Measurements from ENCODE around the gene PLEKHA8.
A peak's percentile ranks its signal among the peaks of the same experiment; 100 is the strongest.

PLEKHA8 gene

DNA sequence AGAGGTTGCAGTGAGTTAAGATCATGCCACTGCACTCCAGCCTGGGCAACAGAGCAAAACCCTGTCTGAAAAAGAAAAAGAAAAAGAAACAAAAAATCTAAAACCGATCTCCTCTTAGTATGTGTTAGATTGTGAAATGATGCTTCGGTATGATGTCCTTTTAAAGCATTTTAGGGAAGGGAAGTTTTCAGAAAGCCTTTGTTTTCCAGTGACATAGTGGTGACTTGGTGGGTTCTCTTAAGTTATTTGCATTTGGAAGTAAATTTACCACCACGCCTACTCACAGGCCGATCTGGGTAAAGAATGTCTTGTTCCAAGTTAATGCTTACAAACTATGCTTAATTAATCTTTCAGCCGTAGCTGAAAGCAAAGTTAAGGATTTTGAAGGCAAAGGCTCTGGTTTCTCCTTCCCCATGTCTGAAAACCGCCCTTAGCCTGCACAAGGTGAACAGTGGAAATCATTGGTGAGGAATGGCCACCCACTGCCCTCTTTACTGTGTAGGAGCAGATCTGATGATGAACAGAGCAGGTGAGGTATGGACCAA is 117.3 kb downstream of the PLEKHA8 start:
- DNase-seq (ENCODE audit: low spot score), result no peak

DNA sequence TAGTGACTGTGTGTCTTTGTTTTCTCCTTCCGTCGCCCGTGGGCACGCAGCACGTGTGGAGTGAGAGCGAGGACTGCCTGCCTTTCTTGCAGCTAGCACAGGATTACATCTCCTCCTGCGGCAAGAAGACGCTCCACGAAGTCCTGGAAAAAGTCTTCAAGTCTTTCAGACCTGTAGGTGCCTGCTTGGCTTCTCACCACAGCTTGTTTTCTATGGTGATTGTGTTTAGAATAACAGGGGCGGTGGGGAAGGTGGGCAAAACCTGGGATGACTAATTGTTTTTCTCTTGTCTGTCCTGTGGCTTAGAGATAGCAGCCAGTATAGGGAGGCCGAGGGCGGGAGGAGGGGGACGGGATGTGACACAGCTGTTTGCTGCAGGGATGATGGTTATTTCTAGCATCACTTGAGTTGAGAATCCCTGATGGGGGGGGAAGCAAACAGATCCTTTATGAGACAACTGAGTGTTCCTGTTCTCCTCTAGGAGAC is 118.0 kb downstream of the PLEKHA8 start:
- no peak for DNase-seq (ENCODE audit: low spot score)

DNA sequence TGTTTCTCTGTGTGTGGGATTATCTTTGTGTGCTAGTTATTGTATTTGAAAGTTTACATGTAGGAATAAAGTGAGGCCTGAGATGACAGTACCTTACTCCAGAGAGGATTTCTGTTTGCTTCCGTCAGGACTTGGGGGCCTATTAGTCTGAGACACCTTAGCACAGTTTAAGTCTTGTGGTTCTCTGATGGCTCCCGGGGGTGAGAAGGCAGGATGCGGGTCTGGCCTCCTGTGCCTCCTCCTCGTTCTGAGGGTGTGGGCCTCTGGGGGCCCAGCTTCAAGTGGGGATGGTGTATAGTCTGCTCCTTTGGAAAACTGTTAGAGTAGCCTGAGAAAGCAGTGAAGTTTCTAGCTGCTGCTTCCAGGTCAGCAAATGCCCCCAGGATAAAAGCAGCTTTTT is 119.0 kb downstream of the PLEKHA8 start:
- DNase-seq (ENCODE audit: low spot score), result no peak

DNA sequence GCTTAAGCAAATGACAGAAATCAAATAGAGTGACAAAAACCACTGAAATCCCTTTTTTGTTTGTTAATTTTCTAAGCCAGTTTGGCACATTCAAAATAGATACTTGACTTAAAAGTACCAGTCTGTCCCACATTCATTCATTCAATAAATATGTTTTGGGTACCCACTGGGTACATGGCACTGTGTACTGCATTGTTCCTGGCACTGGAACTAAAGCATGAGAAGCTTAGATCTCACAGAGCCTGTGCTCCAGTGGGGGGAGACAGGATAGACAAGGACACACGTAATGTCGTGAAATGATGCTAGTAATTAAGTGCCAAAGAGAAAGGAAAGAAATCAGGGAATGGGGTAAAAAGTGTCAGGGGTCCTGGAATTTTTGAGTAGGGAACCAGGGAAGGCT is 119.6 kb downstream of the PLEKHA8 start:
- no peak for DNase-seq (ENCODE audit: low spot score)

DNA sequence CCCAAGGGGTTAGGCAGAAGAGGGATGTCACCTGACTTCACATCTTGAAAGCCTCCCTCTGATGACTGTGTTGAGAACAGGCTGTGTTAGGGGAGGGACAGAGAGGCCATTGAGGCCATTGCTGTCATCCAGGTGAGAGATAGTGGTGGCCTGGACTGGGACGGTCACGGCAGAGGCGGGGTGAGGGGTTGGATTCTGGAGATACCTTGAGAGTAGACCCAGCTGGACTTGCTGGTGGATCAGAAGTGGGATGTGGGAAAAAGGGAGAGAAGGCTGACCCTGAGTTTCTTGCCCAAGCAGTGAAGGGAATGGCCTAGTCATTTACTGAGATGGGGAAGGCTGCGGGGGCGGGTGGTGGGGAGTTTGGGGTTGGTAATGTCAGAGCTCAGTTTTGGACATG is 120.2 kb downstream of the PLEKHA8 start:
- no peak for DNase-seq (ENCODE audit: low spot score)

DNA sequence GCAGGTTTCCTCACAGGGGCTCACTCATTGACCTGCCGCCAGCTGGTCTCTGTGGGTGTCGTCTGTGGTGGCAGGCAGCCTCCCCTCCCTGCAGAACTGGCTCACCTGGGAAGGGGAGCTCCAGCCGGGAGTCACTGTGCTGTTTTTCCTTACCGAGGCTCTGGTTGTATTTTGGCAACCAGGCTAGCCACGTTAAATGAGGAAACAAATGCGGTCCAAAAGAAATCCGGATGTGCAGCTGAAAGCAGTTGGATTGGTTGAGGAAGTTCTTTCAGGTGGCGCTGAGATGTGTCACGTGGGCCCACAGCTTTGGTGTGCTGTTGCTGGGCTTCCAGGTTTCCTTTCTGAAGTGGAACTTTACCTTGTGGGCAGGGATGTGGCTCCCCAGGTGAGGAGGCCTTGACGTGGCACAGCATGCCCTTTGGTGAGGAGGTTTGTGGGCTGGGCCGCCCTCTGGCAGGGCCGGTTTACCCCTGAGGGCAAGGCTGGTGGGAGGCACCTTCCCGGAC is 120.8 kb downstream of the PLEKHA8 start:
- no peak for DNase-seq (ENCODE audit: low spot score)

DNA sequence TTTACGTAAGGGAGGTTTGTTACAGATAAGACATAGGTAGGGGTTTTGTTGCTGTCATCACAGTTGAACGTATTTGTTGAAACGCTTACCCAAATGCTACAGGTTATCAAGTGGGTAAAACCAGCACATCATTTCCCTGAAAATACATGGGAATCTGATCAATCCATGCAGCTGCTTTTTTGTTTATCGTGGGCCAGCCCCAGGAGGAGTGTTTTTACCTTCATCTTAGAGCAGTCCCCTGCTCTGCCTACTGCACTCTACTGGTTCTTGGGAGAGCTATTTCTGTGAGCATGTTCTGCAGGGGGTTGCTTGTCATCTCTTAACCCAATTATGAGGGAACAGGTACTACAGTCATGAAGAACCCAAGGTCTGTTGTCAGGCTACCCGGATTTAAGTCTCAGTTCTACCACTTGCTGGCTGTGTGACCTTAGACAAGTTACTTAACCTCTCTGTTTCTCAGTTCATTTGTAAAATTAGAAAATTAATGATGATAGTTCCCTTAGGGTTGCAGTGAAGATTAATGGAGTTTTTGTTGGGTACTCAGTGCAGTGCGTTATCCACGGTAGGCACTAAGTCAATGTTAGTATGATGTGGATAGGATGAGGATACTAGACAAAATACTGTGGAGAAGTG is 121.5 kb downstream of the PLEKHA8 start:
- no peak for DNase-seq (ENCODE audit: low spot score)

DNA sequence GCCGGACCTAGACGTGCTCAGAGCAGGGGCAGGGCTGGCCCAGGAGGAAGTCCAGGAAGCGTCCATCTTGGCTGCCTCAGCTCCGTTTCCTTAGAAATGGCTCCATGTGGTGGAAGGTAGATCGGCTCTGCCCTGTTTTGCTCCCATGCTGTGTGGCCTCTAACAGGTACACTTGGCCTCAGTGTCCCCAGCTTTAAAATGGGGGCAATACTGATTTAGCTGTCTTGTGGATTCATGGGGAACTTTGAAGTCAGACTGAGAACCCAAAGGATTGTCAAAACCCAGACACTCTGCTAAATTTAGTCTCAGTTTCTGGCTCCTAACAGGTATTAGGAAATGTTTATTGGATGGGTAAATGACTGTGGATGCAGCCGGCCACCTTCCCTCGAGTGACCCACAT is 122.5 kb downstream of the PLEKHA8 start:
- DNase-seq (ENCODE audit: low spot score), result no peak

DNA sequence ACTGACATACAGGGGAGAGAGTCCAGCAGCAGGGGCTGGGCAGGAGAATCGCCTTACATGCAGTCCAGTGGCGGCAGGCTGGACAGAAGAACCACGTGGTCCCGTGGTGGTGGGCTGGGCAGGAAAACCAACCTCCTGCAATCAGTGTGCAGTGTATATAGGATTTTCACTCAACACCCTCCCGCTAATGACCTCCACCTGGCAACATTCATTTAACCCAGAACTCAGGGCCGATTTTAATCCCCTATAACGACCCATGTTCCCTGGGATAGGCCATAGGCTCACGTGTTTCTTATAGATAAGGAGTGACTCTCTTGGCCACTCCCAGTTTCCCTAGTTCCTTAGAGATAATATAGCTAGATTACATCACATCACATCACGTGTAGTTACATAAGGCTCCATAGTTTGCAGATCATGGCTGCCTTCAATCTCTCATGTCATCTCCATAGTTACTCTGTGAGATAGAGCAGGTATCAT is 125.9 kb downstream of the PLEKHA8 start:
- no peak for DNase-seq (ENCODE audit: low spot score)

DNA sequence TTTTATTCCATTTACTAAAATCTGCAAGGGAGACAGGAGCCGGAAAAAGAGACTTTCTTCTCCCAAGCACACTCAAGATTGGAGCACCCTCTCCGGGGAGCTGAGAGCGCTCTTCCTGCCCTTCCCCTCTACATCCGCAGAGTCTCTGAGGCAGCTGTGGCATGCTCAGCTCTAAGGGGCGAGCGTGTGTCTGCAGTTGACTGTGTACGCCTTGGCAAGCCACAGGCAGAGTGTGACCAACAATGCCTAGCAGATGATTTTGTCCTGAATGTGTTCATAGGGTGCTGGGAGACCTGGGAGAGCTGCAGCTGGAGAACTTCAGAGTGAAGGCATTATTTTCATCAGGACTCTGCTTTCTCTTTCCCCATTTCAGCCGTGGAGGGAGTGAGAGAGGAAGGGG is 127.3 kb downstream of the PLEKHA8 start:
- no peak for DNase-seq (ENCODE audit: low spot score)

DNA sequence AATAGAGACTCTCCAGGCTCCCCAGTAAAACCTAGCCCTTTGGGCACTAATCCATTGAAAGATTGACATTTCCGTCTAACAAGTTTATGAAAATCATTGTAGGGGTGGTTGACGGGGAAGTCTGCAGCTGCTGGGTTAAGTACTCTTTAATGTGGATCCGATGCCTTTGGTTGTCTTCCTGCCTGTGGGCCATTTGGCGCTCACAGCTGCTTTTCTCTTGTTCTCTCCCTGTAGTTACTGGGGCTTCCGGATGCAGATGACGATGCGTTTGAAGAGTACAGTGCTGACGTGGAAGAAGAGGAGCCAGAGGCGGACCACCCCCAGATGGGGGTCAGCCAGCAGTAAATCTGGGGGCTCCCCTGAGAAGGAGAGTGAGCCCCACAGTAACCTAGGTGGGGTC is 129.0 kb downstream of the PLEKHA8 start:
- no peak for DNase-seq (ENCODE audit: low spot score)

DNA sequence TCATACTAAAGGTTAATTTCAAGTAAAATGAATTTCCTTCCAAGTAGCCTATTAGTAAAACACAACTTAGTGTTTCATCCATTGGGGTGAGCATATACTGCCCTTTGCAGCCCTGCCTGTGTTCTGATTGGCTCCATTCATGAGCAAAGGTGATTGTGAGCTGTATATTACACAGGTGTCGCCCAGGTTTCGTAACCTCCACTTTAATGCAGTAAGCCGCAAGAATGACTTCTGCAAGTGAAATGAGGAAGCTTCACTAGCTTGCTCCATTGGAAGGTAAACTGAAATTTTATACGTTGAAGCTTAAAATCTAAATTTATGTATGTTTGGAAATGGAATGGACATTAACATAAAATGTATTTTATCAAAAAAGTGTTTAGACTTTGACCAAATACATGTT is 131.0 kb downstream of the PLEKHA8 start:
- no peak for DNase-seq (ENCODE audit: low spot score)

DNA sequence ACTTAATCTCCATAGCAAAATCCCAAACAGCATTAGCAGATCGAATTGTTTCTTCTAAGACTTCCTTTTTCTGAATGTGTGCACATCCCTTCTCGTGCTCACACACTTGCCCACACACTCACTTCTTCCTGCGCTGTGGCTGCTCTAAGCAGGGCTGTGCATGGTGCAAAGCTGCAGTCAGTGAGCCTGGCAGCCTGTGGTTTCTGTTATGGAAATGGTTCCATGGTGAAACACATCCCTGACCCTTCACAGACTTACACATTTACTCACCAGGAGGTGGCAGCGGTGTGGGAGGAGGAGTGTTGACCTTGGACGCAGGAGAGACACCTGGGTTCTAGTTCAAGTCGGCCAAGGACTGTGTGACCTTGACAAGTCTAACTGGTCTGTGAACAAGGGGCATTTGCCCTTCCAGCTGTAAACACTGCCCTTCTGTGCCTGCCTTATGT is 131.5 kb downstream of the PLEKHA8 start:
- DNase-seq (ENCODE audit: low spot score), result peak; percentile 36

DNA sequence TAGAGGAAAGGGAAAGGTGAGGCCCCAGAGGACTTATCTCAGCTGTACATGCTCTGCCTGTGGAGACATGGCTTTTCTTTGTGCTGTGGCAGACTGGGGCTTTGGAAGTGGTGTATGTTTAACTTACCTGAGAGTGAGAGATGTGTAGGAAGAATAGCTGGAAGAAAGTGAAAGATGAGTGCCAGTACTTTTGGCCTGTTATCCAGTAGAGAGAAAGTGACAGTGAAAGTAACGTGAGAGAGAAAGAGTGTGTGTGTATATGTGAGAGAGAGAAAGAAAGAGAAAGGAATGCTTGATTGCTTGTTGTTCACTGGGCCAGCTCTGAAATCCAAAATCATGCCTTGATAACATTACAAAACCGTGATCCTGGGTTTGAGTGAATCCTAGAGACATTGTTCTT is 132.1 kb downstream of the PLEKHA8 start:
- DNase-seq (ENCODE audit: low spot score), result no peak

DNA sequence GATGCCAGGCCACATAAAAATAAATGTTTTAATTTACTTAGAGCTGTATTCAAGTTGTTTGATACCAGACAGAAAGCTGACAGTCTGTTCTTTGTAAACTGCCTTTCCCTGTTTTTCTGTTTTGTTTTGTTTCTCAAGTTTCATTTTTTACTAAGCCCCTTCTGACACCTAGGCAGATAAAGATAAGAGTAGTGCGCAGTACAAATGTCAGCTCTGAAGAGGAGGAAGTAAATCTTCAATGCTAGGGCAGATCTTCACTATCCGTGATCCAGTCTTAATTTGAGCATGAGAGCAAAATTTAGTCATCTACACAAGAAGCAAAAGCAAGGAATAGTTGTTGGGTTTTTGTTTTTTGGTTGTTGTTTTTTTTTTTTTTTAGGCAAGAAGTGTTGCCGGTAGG is 133.9 kb downstream of the PLEKHA8 start:
- no peak for DNase-seq (ENCODE audit: low spot score)

DNA sequence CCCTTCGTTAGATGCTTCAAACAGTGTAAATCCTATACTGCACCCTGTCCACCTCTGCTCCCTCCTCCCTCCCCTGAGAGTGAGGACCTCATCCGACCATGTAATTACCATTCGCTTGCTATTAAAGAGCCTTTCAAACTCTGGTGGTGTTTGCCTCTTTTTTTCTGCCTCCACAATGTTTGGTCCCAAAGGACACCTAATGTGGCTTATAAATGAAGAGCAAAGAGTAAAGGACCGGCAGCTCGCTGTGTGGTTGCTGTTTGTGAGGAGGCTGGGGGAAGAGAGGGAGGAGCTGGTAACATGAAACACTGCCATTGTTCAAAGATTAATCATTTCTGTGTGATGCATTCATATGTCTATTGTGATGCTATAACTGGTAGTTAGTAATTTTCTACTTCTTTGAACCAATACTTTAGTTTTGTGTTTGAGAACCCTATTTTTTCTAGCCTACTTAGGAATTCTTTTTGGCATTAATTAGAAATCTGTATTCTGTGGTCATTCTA is 134.5 kb downstream of the PLEKHA8 start:
- DNase-seq (ENCODE audit: low spot score), result no peak

DNA sequence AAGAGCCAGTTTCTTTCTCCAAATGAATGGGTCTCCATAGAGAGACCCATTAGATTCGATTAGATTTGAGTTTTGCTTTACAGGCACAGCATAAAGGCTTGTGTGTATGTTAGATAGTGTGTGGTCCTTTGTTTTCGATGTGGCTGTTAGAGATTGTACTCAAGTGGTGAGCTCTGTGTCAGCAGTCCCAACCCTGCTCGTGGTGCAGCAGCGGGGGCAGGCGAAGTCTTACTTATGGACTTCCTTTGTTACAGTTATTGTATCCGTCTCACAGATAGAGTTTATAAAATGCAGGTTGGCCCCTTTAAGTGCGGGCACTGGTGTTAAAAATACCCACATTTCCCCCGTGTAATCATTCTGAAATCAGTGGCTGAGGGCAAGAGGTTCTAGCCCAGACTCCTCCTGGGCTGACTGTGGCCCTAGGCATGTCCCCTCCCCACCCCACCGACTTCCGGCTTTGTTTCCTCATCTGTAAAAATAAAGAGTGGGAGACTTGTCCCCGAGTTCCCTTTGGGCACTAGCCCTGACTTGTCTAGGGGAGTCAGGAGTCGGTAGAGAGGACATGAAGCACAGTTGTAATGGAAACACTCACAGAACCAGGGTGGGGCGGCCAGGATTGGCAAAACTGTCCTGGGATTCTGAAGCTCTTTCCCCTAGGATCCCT is 135.2 kb downstream of the PLEKHA8 start:
- peak; percentile 40 for DNase-seq (ENCODE audit: low spot score)

DNA sequence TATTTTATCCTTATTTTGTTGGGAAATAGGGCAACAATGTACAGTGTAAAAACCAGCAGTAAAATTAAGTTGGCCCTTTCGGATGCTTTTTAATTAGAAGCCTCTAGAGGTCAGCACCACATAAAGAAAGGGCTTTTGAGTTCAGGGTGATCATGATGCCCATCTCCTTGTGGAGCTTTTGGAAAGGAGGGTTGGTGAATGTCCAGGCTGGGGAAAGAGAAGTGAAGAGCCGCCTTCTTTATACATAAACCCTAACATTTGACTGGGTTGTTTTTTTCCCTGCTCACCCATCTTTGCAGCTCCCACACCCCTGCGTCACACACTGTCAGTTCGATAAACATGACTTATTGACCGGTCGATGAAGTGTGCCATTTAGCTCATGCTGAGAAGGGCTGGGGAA is 136.4 kb downstream of the PLEKHA8 start:
- DNase-seq (ENCODE audit: low spot score), result peak; percentile 29

DNA sequence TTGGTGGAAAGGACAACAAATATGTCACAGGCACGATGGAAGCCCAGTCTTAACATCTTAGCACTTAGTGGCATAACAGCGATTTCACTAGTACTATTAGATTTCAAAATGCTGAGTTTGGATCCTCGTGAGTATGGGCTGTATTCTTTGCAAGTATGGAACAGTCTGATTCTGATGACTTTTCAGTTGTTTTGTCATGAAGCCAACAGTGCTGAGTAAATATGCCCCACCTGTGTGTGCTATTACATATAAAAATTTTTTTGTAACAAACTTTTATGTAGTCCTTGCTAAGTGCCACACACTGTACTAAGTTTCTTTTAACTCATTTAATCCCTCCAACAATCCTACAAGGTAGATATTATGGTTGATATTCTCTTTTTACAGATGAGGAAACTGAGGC is 137.4 kb downstream of the PLEKHA8 start:
- no peak for DNase-seq (ENCODE audit: low spot score)

DNA sequence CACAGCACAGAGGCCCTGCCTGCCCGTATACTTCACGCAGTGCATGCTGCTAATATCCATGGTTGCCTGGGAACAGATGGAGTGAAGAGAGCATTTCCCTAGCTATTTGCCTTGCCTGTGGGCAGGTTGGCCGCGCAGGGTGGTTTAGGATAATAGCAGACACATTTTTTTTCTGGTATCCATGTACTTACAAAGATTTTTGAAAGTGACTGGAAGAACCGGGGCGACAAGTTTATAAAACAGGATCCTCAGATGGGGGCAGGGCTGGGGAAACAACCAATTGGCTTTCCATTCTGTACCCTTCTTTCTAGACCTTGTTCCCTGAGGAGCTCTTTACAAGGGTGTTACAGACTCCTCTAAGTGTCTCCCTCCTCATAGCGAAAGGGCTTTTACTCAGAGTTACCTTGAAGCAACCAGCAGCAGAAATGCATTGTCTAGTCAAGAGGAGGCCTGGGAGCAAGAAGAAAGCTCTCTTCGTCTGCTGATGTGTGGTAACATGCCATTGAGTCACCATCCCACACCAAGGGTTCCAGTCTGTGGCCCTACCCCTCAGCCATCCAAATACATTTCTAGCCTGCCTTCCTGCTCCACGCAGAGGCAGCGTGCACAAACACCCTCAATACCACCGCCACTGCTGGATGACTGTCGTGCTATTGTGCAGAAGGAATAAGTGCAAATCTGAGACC is 138.1 kb downstream of the PLEKHA8 start:
- no peak for DNase-seq (ENCODE audit: low spot score)

DNA sequence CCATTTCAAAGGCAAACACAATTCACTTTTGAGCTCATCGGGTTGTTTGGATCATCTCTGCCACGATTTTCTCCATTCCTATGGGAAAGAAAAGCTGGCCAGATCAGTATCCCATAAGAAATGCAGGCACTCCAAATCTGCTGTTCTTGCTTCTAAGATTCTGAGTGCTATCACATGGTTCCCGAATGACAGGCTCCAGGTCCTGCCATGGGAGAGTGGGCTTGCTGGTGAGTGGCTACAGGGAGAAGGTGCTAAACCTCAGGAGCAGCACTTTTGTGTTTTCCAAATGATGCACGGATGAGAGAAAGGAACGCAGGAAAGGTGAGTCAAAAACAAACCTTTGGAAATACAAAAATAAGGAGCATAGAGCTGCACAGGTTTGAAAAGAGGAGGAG is 138.6 kb downstream of the PLEKHA8 start:
- DNase-seq (ENCODE audit: low spot score), result no peak

DNA sequence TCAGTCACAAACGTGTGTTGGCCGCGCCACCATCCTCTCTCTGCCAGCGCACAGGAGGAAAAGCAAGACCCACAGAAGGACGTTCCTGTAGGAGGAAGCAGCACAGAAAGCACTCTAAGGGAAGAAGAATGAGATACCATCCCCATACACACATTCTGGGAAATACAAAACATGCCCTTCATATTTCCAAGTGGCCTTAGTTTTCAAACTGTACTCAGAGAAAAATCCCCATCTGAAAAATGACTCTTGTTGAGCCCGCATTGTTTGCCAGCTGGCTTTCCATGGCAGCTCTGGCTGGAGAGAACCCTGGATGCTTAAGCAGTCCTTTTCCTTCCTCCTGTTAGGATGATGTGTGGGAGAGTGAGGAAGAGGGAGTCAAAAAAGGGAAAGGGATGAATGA is 139.7 kb downstream of the PLEKHA8 start:
- DNase-seq (ENCODE audit: low spot score), result no peak

Measured in activated CD4-positive, alpha-beta T cell treated with anti-CD3 and anti-CD28 coated beads, Interleukin-2, Interleukin-4, amounts not matched to agents 100 ng/mL and 50 ng/mL, durations not matched to agents 16 hours and 8 hours (primary cell).